Esophagus muscularis mucosa (tissue), 4 donors: ENCODE measurements around the gene UPB1. TPM values are rescaled to one million over a fixed set of nuclear protein-coding genes. Genes with fewer than 3 reads are reported as not detected.

Experiments used
- DNase-seq: peaks from one replicate; pipeline ENCODE4 v3.0.0-alpha.2; 2017; ENCODE audit errors: extremely low spot score
- H3K27ac ChIP-seq, 4 donors: fragments of 200-600 bp; sonication (generic); replicated peaks in 1 of 4; 1 replicate in 3 of 4; 2 replicates in 1 of 4; pipeline ENCODE4 v1.5.1; 2016 to 2019; ENCODE audit warnings: mild to moderate bottlenecking in 1 of 4
- H3K27me3 ChIP-seq, 4 donors: fragments of 200-600 bp; sonication (generic); one replicate each; pipeline versions ENCODE4 v1.5.1 to v1.6.0; 2016 to 2019
- H3K36me3 ChIP-seq, 4 donors: fragments of 200-600 bp; sonication (generic); one replicate each; pipeline ENCODE4 v1.5.1; 2016 to 2019
- H3K4me1 ChIP-seq, 4 donors: fragments of 200-600 bp; sonication (generic); one replicate each; pipeline ENCODE4 v1.5.1; 2016 to 2019
- H3K4me3 ChIP-seq, 4 donors: fragments of 200-600 bp; sonication (generic); 1 replicate in 2 of 4; 2 replicates in 2 of 4; pipeline ENCODE4 v1.5.1; 2016 to 2019; ENCODE audit warnings: mild to moderate bottlenecking in 4 of 4, moderate library complexity in 1 of 4
- H3K9me3 ChIP-seq, 4 donors: fragments of 200-600 bp; sonication (generic); 1 replicate in 3 of 4; 2 replicates in 1 of 4; pipeline ENCODE4 v1.5.1; 2016 to 2019
- CTCF ChIP-seq, 3 experiments: fragments of 200-600 bp in 2 of 3; fragments of 450-650 bp in 1 of 3; sonication (generic) in 2 of 3; IDR thresholded peaks; one replicate each; pipeline ENCODE4 v1.5.1; 2017 to 2019; ENCODE audit warnings: antibody characterized with exemption in 3 of 3, mild to moderate bottlenecking in 2 of 3, moderate library complexity in 1 of 3
- EP300 ChIP-seq: sonication (generic); formaldehyde crosslinking; IDR thresholded peaks from one replicate; pipeline ENCODE4 v1.6.1; 2017; ENCODE audit warnings: antibody characterized with exemption
- POLR2A ChIP-seq: fragments of 450-650 bp; IDR thresholded peaks from one replicate; pipeline ENCODE4 v1.6.1; 2017; ENCODE audit warnings: antibody characterized with exemption, moderate library complexity, mild to moderate bottlenecking, low read depth
- POLR2AphosphoS5 ChIP-seq, 2 donors: sonication (generic); formaldehyde crosslinking; IDR thresholded peaks; one replicate each; pipeline ENCODE4 v1.6.1; 2017; ENCODE audit warnings: antibody characterized with exemption in 2 of 2
- WGBS: methylation state at CpG from one replicate; pipeline ENCODE4 v1.1.5; 2018; 5-methylcytosine and 5-hydroxymethylcytosine counted together
- intact Hi-C: fragments of 100-400 bp; cut with DNase I; formaldehyde crosslinking; loops from one replicate; pipeline ENCODE4 v1.15.1; 2023
- total RNA-seq, 4 donors: library from RNA; depleted of rRNA; stranded (reverse); fragments of >200 nt; gene quantifications; one replicate each; pipeline versions ENCODE4 v1.1.0 to v1.2.1, GENCODE V29; 2016

Gene UPB1
- total RNA-seq, 4 donors from 2014 or later = 0.29 to 0.83 (median 0.33) TPM

GRCh38 chr22:24497841-24498258, 2.7 kb downstream of the UPB1 start:
- DNase-seq = no peak
- intact Hi-C loops = no loop called here
- WGBS = 86% methylated on average over 2 of the region's 2 CpGs

GRCh38 chr22:24498824-24499223, 3.7 kb downstream of the UPB1 start:
- Histone ChIP-seq H3K4me3 (no peak overlapping the region), H3K36me3 (no peaks in the 10 kb centered on the region), H3K9me3 (no peaks in the 10 kb centered on the region), H3K4me1 (peaks cover 10 to 14% (median 12%) of the 10 kb centered on the region in 4 donors), H3K27me3 (peaks cover 0 to 23% (median 11%) of the 10 kb centered on the region in 4 donors), H3K27ac (no peak overlapping the region)
- DNase-seq = no peak
- intact Hi-C loops = no loop called here
- TF ChIP-seq CTCF (IDR thresholded peaks at IDR 0.05) (no peak), POLR2AphosphoS5 (IDR thresholded peaks at IDR 0.05) (no peak), POLR2A (no peak), EP300 (no peak)
- 93% methylated on average over 7 of the region's 11 CpGs for WGBS

More at GRCh38 chr22:24497841-24498258, 2.7 kb downstream of the UPB1 start:
- TF ChIP-seq POLR2A = no peak
- no peak for TF ChIP-seq CTCF (IDR thresholded peaks at IDR 0.05)
- TF ChIP-seq POLR2AphosphoS5 (IDR thresholded peaks at IDR 0.05) = no peak
- no peak for TF ChIP-seq EP300
- H3K4me1 ChIP-seq = peaks cover 10 to 14% (median 12%) of the 10 kb centered on the region in 4 donors
- H3K27ac ChIP-seq = no peak overlapping the region
- H3K27me3 ChIP-seq = peaks cover 0 to 31% (median 11%) of the 10 kb centered on the region in 4 donors
- no peak overlapping the region for H3K4me3 ChIP-seq
- no peaks in the 10 kb centered on the region for H3K9me3 ChIP-seq
- no peaks in the 10 kb centered on the region for H3K36me3 ChIP-seq

DNA sequence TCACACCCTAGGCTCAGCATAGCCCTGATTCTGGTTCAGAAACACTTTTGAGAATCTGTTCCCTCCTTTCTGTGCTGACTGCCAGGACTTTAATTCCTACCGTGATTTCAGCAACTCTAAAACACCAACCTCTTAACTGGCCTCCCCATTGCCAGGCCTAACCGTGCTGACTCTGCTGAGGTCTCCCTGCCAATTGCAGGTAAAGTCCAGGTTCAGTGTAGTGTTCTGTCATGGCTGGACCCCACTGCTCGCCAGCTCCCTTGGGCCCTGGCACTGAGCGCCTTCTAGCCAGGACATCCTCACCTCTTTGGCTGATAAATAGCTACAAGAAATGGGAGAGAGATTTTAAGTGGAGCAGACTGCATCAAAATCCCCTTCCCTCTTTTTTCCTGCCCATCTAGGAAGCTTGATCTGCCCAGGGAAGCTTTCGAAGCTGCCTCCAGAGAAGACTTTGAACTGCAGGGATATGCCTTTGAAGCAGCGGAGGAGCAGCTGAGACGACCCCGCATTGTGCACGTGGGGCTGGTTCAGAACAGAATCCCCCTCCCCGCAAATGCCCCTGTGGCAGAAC, 4.7 kb downstream of the UPB1 start:
- intact Hi-C loops = no loop called here
- no peaks in the 10 kb centered on the region for H3K36me3 ChIP-seq
- no peak for TF ChIP-seq POLR2A
- no peak for TF ChIP-seq CTCF (IDR thresholded peaks at IDR 0.05)
- no peak for TF ChIP-seq POLR2AphosphoS5 (IDR thresholded peaks at IDR 0.05)
- no peak for TF ChIP-seq EP300
- peaks cover 3 to 7% (median 5%) of the 10 kb centered on the region in 4 donors for H3K4me1 ChIP-seq
- WGBS = 95% methylated on average over 8 of the region's 10 CpGs
- no peaks in the 10 kb centered on the region for H3K9me3 ChIP-seq
- DNase-seq = no peak
- H3K4me3 ChIP-seq = no peak overlapping the region
- no peak overlapping the region for H3K27ac ChIP-seq
- H3K27me3 ChIP-seq = peaks cover 0 to 13% (median 3%) of the 10 kb centered on the region in 4 donors

DNA sequence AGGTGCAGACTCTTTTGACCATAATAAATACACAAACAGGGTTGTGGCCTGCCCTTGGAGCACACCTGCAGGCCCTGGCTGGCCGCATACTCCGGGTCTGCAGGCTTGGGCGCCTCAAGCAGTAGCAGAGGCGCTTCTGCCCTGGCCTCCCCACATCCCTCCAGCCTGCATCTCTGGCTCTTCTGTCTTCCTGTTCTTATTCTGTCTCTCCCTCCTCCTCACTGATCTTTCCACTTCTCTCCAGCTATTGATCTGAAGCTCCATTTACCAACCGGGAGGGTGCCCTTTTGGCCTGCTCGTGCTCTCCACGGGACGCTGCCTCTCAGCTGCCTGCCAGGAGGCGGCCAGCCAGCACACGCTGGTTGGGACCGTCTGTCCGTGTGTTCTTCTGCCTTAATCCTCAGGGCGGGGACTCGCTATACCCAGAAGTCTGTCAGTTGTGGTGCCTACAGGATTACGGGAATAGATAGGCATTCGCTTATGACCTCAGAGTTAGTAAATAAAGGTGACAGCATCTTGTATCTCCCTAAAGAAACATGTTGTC, 5.2 kb downstream of the UPB1 start:
- Histone ChIP-seq H3K27me3 (peaks cover 0 to 7% (median 0%) of the 10 kb centered on the region in 4 donors), H3K4me1 (peaks cover 0 to 6% (median under 1%) of the 10 kb centered on the region in 4 donors), H3K27ac (no peak overlapping the region), H3K4me3 (no peak overlapping the region), H3K36me3 (no peaks in the 10 kb centered on the region), H3K9me3 (no peaks in the 10 kb centered on the region)
- WGBS = 87% methylated on average over 16 of the region's 16 CpGs
- intact Hi-C loops = no loop called here
- TF ChIP-seq EP300 (no peak), POLR2A (no peak), POLR2AphosphoS5 (IDR thresholded peaks at IDR 0.05) (no peak), CTCF (IDR thresholded peaks at IDR 0.05) (no peak)
- DNase-seq = no peak
